HG03175 (cell line): ENCODE results near the gene PDE5A.
"Not testable (repeated sequence)": the region's sequence is repeated elsewhere in the genome, so short reads cannot be mapped to it uniquely, and the experiment has no call there.

ENCODE experiments used
- ATAC-seq: cut with Tn5 transposase; IDR thresholded peaks from one replicate; pipeline ENCODE4 v1.9.1; 2021; ENCODE audit warnings: mild to moderate bottlenecking, moderate library complexity; ENCODE audit not compliant: unreplicated experiment

The PDE5A gene

DNA sequence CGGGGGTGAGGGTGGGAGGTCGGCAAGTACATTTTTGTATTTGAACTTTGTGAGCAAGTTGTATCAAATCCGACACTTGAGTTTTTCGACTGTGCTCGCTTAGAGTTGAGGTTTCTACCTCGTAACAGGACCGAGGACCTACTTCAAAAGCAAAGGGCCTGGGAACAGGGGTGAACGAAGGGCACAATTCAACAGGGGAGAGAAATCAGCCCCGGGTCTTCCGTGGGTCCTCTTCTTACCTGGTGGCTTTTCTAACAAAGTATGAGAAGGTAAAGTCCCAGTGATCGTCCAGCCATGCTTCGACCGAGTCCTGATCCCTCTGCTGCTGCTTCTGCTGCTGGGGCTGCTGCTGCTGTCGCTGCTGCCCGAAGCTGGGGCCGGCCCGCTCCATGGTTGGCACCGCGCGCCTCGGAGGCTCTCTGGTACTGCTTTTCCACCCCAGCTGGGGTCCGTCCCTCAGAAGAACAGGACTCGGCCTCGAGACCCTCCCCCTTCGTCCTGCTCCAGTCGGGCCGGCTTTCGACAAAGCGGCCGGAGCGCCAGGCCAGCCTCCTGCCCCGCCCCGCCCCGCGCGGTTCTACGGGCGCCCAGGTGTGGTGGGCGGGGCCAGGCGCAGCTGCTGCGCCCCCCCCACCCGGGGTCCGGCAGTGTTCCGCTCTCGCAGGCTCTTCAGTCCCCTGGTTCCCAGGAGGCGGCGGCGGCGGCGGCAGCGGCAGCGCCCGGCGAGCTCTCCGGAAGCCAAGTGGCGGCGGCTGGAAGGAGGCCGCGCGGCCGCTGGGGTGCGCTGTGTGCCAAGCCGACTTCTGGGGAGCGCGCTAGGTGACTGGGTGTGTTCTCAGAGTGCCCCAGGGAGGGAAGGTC is at the start of gene PDE5A:
TSS of gene PDE5A (minus strand) at position 524 of the 861 bp plus-strand sequence. CDS start at position 391, 133 bp downstream.
- ATAC-seq: peak; percentile 89

DNA sequence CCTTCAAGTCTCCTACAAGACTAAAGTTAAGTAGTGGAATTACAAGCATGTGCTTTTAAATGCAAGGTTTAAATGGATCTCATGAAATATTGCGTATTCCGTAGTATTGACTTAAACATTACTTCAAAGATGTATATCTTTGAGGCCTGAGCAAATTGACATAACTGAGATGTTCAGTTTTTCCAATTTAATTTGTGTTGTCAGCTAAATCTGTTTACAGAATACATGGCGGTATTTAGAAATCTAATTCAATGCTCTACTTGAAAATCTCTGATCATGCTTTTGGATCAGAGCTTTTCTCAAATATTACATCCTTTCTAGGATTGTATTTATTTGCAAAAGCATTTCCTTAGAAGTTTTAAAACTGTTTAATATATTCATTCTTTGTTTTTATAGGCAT is 47.5 kb upstream of the PDE5A start:
- ATAC-seq: no peak

DNA sequence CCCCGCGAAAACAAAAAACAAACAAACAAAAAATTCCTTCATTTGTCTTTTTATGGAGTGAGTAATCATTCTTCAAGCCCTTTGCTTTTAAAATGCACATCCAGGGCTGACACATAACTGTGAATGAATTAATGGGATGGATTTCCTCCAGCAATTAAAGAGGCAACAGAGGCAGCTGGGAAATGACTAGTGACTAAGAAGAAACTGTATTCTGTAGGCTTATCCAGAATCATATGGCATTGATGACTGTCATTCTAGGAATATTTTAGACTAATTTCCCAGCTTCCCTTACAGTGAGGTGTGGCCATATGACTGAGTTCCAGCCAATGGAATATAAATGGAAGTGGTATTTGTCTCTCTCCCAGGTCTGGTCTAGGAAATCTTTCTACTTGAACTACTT is 46.8 kb upstream of the PDE5A start:
- no peak for ATAC-seq

DNA sequence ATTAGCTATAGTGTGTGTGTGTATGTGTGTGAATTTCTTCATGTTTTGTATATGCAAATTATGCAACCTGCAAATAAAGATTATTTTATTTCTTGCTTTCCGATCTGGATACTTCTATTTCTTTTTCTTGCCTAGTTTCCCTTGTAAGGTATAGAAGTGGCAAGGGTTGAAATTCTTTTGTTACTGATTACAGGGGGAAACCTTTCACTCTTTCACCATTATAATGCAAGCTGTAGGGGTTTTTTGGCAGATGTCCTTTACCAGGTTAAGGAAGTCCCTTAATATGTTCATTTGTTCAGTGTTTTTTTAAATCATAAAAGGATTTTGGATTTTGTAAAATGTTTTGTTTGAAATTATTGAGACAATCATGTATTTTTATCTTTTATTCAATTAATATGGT is 44.3 kb upstream of the PDE5A start:
- ATAC-seq: no peak

DNA sequence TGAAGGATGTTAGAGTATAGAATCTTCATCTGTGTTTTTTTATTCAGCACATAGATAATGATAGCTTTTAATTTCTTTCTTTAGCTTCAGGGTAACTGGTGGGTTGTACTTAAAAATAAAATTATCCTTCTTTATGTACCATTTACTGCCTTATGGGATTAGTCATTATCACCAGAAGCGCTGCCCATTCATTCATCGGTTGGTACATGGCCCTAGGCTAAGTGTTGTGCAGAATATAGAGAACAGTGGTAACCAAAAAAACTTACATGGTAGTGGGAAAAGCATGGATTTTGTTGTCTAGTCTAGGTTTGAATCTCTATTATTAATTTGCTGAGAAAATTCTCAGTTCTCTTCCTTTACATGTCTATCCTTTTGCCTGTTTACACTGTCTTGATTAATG is 43.5 kb upstream of the PDE5A start:
- ATAC-seq: no peak

DNA sequence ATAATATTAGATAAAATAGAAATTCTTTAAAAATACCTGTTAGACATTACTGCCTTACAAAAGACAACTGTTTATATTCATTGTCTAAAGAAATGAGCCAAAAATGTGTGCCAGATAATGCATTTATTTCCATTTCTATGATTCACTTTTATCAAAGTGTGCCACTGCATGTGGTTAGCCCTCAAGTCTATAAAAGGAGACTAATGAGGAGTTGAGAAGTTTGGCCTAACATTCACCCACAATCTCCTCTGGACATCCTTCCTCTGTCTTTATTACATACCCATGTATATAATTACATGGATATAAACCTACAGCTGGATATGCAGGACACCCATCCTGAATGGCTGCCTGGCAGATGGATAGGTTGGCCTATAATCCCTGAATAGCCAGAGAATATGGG is 42.6 kb upstream of the PDE5A start:
- no peak for ATAC-seq

DNA sequence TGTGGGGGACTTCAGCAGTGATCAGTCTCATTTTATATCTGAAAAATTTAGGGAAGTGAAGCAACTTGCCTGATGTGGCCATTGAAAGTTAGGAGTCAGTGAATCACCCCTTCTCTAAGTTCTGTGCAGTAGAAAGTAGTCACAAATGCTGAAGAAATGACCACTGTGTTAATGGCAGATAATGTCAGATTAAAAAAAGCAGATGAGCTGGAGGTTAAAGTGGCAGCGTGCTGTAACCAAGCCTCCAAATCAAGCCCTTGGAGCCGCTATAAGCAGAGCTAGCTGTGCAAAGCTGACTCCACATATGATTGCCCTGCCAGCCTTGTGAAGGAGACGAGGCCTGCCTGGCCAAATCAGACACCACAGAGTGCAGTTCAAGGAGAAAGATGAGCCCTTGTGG is 39.2 kb upstream of the PDE5A start:
- ATAC-seq: no peak

DNA sequence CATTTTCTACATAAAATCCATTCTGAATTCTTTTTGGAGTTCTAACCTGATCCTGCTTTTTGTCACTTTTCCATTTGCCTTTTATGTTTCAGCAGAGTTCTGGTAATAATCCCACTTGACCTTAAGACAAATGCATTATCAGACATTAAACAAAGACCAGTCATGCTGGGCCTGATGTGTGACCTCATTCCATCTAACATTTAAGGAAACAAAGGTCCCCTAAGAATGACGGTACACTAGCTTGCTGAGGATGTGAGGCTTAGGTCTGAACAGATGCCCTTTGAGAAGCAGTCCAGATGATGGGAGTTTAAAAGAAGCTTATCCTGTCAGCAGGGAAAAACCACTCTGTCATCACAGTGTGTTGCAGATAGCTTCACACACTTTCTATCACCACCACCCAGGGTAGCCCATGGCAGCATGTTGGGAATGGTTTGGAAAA is 38.1 kb upstream of the PDE5A start:
- ATAC-seq: no peak

DNA sequence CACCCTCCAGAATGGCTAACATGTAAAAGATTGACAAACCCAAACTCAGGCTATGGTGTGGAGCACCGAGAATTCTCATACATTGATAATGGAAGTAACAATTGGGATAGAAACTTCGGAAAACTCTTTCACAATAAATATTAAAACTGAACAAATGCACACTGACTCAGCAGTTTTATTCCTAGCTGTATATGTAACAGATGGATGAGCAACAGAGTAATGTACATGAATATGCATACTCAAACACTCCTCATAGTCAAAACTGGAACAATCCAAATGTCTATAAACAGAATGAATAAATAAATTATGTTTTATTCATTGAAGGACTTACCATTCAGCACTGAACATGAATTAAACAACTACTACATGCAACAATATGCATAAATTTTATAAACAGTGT is 37.1 kb upstream of the PDE5A start:
- ATAC-seq: no peak

DNA sequence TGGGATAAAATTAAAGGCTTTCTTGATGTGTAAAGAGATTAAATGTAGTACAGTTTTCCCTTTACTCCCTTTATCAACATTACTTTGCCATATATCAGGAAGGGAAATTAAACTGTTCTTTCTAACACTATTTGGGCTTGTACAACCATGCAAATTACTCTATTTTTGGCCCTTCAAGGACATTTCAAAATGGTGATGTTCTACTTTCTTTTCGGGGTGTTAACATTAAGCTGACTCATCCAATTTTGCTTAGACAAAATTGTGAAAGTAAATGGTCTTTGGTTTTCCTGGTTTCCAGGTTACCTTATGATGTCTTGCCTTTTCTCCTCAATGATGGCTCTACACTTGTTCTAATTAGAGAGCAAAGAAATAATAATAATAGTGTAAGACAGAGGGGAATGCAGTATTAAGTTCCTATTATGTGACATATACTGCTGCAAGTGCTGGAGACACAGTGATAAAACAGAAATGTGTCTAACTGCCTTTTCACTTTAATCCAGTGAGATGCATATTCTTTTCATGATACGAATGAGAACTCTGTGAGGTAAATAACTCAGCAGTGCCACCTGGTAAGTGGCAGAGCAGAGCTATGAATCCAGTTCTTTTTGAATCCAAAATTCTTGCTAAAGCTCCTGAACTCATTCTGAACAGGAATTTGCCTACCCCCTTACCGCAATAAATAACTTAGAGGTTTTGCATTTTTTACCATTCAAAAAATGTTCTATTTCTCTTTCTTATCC is 35.7 kb upstream of the PDE5A start:
- ATAC-seq: no peak

DNA sequence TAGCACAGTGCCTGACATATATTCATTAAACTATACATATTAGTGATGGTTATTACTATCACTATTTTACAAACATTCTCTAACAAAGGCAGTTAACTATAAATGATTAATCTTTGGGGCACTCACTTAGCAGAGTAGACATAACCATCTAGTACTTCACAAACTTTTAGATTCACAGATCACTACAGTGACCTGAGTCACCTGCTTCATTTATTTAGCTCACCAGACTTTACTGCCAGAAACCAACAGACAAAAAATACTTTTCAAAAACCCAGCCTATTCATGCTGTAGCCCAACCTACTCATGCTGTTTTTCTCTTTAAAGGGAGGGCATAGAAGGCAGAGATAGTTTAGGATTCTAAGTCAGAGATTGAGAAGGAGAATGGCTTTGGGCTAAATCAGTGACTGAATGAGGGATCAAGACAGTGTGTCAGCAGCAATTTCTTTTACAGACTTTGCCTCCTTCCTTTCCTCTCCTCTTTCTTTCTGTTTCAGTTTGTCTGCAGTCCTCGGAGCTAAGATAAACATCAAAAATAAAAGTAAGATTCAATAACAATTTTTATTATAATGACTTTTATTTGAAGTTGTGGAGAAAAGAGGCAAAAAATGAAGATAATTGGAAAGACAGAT is 34.7 kb upstream of the PDE5A start:
- no peak for ATAC-seq

DNA sequence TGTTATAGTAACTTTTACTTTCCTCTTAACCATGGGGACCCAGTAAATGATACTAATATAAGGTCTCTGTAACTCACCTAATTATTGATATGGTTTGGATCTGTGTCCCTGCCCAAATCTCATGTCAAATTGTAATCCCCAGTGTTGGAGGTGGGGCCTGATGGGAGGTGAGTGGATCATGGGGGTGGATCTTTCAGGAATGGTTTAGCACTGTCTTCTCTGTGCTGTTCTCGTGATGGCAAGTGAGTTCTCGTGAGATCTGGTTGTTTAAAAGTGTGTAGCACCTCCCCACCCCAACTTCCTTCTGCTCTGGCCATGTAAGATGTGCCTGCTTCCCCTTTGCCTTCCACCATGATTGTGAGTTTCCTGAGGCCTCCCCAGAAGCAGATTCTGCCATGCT is 34.0 kb upstream of the PDE5A start:
- ATAC-seq: not testable (repeated sequence)

DNA sequence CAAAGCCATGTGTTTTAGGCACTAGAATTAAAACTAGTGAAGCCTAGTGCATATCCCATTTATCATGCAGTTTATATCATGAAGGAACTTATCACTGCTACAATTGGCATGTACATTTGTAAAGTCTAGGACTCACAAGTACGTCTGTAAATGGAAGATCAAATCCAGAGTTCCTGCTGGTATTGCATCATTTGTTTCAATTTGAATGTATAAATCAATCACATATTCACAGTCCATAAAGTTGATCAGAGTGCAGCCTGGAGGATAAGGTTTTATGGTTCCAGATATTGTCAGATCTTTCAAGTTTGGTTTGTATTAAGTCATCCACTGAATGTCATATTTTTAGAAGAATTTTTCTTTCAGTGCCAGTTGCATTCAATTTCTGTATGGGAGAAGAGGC is 32.6 kb upstream of the PDE5A start:
- no peak for ATAC-seq

DNA sequence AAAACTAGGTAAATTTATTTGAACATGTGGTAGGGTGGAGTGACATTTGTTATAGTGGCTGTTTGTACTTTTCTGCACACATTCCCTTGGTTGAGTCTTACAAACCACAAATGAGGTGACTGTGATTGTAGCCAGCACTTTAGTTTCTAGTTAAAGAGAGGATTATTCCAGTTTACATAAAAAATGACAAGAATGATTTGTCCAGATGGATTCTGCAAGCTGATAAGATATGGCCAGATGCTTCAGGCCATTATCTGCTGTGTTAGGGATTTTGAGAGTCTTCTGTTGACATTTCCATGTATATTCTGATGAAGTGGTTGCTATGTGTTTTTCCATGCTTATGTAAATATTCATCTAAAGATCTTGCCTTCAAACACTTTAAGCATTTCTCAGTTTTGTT is 31.0 kb upstream of the PDE5A start:
- no peak for ATAC-seq

DNA sequence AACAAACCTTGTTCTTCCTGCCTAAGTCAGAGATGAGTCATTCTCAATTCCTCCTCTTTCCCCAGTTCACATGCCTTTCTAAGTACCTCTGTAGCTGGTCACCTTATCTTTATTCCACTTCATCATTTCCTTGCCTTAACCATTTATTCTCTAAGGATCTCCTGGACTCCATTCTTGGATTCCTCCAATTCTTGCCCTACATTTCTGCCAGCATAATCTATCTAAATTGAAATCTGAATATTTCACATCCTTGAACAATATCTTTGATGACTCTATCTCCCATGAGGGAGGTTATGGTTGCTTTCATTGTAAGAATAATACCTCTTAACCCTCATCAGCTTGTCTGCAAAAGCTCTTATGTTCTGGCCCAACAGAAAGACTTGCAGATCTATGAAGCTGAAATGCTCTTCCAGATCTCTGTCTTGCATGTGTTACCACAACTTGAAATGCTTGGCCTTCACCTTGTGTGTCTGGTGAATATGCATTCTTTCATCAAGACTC is 28.6 kb upstream of the PDE5A start:
- no peak for ATAC-seq

DNA sequence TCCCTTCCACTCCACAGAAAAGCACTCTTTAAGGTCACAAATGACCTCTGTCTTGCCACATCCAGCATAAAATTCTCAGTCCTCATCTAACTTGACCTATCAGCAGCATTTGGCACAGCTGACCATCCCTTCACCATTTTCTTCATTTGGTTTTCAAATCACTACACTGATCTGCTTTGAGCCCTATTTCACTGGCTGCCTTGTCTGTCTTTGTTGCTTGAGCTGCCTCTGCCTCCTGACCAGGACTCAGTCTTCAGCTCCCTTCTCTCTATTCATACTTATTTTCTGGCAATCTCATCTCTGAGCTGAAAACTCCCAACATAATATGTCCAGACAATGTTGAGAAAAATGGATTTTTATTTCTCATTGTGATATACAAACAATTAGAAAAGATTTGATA is 27.7 kb upstream of the PDE5A start:
- no peak for ATAC-seq

DNA sequence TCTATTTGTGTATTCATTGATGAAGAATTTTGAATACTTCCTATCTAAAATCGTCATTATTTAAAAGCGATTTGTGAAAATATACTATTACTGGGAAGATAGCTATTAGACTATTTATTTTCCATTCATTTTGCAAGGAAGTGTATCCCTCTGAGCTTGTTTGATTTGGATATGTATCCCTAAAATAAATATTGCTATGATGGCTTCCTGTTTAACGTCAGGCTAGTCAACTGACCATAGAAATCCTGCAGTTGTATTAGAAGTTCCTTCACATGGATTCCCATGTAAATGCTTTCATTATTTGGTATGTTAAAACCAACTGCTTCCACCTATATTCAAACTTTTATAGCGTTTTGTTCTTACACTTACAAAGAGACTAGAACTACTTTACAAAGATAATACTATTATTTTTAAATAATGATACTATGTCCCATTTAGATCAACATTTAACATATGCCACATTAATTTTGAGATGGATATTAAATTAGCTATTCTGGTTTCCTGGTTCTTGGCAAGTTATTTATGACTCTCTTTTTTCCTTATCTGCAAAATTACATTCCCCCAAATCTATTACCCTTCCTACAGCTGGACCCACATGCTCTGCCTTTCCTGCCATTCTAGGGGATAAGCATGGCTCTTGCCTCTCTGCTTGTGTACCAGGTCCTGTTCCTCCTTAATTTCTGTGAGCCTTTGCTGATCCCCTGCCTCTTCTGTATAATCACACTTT is 26.7 kb upstream of the PDE5A start:
- no peak for ATAC-seq

DNA sequence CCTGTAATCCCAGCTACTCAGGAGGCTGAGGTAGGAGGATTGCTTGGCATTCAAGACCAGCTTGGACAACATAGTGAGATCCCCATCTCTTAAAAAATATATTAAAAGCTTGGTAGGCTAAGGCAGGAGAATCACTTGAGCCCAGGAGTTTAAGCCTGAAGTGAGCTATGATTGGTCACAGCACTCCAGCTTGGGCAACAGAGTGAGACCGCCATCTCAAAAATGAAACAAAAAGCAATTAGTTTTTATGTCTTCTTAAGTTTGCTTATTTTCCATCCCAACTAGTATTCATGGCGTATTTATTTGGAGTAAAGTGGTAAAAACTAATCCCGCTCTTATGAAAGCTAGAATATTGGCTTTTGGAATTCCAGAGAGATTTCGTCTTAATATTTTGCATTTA is 25.4 kb upstream of the PDE5A start:
- ATAC-seq: no peak

DNA sequence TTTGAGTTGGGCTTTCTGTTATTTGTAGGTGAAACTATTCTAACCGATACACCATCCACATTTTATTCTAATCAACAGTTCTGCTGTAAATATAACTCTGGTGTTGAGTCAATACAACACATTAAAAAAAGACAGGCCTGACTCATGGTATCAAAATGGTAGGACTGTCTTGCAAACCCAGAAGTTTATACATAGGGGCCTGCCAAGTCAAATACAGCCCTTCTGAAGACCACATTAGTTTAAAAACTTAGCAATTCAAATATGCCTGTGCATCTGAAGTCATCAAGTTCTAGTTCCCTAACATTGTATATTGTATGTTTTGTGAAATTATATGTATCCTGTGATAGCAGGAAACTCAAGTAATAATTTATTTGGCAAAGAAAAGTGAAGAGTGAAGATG is 24.4 kb upstream of the PDE5A start:
- no peak for ATAC-seq

DNA sequence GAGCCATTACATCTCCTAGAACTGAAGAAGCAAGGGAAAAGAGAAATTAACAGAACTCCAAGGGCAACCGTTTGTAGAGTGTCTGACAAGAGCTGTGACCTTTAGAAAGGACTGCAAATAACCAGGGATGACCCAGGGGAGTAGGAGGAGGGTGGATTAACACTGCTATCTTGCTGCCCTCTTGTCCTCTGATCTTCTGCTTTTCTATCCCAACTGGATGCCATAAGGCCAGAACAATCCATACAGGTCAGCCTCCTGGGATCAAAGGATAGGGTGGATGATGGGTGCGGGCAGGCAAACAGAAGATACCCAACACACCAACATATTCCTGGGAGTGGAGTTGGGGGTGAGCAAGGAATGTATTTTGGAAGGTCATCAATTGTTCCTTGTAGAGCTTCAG is 19.8 kb upstream of the PDE5A start:
- ATAC-seq: no peak

DNA sequence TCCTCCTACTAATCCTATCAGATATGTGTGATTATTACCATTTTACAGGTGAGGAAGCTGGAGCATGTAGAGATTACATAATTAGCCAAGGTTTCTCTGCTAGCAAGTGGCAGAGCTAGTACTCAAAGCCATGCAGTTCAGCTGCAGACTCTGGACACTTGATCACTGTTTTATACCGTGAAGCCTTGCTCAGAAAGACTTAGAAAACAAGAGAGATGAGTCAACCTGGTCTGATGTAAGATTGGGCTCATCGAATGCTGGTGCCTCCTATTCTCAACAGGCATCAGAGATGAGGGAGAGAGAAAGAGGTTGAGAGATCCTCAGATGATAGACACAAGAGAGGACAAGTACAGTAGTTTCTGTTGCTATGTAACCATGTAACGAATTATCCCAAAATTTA is 19.0 kb upstream of the PDE5A start:
- ATAC-seq: no peak
